CD4-positive, alpha-beta T cell treated with Interleukin-6 at 100 ng/mL for 8 hours (primary cell): ENCODE data around the gene CNTNAP1.
"Not testable (repeated sequence)": the region's sequence is repeated elsewhere in the genome, so short reads cannot be mapped to it uniquely, and the experiment has no call there.

Experiments used
- DNase-seq: peaks from one replicate; pipeline ENCODE4 v3.0.0-alpha.2; 2020; ENCODE audit warnings: mixed read lengths, low spot score

The CNTNAP1 gene

GRCh38 chr17:42740699-42741098 is 58.4 kb downstream of the CNTNAP1 start:
- no peak for DNase-seq

GRCh38 chr17:42742916-42743315 is 60.6 kb downstream of the CNTNAP1 start:
- DNase-seq: not testable (repeated sequence)

- DNase-seq: no peak
These were observed 61.4 kb downstream of the CNTNAP1 start for GRCh38 chr17:42743595-42744282.

- DNase-seq: peak; percentile 51
These were observed 62.0 kb downstream of the CNTNAP1 start for GRCh38 chr17:42744283-42744805.

GRCh38 chr17:42744806-42745617 is 62.7 kb downstream of the CNTNAP1 start, which contains the start of gene EZH1:
Gene EZH1, minus strand, starts transcription at chr17:42745040. Its CDS starts 16,099 bp downstream, at chr17:42728941.
- peak; percentile 90 for DNase-seq

GRCh38 chr17:42748202-42748907 is 66.0 kb downstream of the CNTNAP1 start:
- no peak for DNase-seq

- no peak for DNase-seq
These were observed 66.8 kb downstream of the CNTNAP1 start for GRCh38 chr17:42748908-42749798.
